ENCODE data around the gene KLK2.
A peak's percentile ranks its signal among the peaks of the same experiment; 100 is the strongest.

The KLK2 gene

GRCh38 chr19:50921426-50922316, 48.4 kb downstream of the KLK2 start:
- DNase-seq (ENCODE audit: low read depth in 3 of 3, low spot score in 1 of 3): no peak

GRCh38 chr19:50922317-50922853, 49.1 kb downstream of the KLK2 start:
- peak; percentile 29 to 46 (median 39) for DNase-seq (ENCODE audit: low read depth in 3 of 3, low spot score in 1 of 3)

- DNase-seq (ENCODE audit: low read depth in 3 of 3, low spot score in 1 of 3): no peak
These were observed 51.3 kb downstream of the KLK2 start for GRCh38 chr19:50924586-50924985.

GRCh38 chr19:50925734-50926133, 52.5 kb downstream of the KLK2 start:
- no peak for DNase-seq (ENCODE audit: low read depth in 3 of 3, low spot score in 1 of 3)

GRCh38 chr19:50926144-50926543, 52.9 kb downstream of the KLK2 start:
- DNase-seq (ENCODE audit: low read depth in 3 of 3, low spot score in 1 of 3): no peak

- no peak for DNase-seq (ENCODE audit: low read depth in 3 of 3, low spot score in 1 of 3)
These were observed 55.6 kb downstream of the KLK2 start for GRCh38 chr19:50928831-50929230.
